Activated CD4-positive, alpha-beta T cell treated with anti-CD3 and anti-CD28 coated beads for 36 hours (primary cell): ENCODE data around the gene USP17L24. TPM values are rescaled to one million over a fixed set of nuclear protein-coding genes. Genes with fewer than 3 reads are reported as not detected.
"Not testable (repeated sequence)": the region's sequence is repeated elsewhere in the genome, so short reads cannot be mapped to it uniquely, and the experiment has no call there.

Experiments
- ATAC-seq: fragments of 200-7000 bp; cut with Tn5 transposase; one replicate; pipeline ENCODE4 v1.10.0; 2021; ENCODE audit warnings: mild to moderate bottlenecking, moderate library complexity
- CTCF ChIA-PET: fragments of 350-600 bp; sonication (Branson Sonifier 250); formaldehyde crosslinking; loops from one replicate; lab custom pipeline; 2021; ENCODE audit warnings: antibody characterized with exemption; lab: Charles Lee
- POLR2A ChIA-PET: fragments of 350-600 bp; sonication (Branson Sonifier 250); formaldehyde crosslinking; loops from one replicate; lab custom pipeline; 2021; ENCODE audit warnings: antibody characterized with exemption, inconsistent platforms; lab: Charles Lee
- DNase-seq: peaks from one replicate; pipeline ENCODE4 v3.0.0-alpha.2; 2020
- H3K27ac Mint-ChIP-seq: one replicate; pipeline ENCODE4 v1.8.0; 2021; ENCODE audit warnings: mixed read lengths
- H3K27me3 Mint-ChIP-seq: one replicate; pipeline ENCODE4 v1.8.0; 2021; ENCODE audit warnings: mixed read lengths
- H3K36me3 Mint-ChIP-seq: one replicate; pipeline ENCODE4 v1.8.0; 2021; ENCODE audit warnings: low read depth, mixed read lengths
- H3K4me1 Mint-ChIP-seq: one replicate; pipeline ENCODE4 v1.8.0; 2021; ENCODE audit warnings: mixed read lengths
- H3K4me3 Mint-ChIP-seq: one replicate; pipeline ENCODE4 v1.8.0; 2021; ENCODE audit warnings: mild to moderate bottlenecking, moderate library complexity, mixed read lengths
- H3K9me3 Mint-ChIP-seq: one replicate; pipeline ENCODE4 v1.8.0; 2021; ENCODE audit warnings: low read depth, mixed read lengths
- intact Hi-C, 2 experiments: fragments of 100-400 bp; cut with DNase I in 1 of 2; cut with micrococcal nuclease in 1 of 2; formaldehyde crosslinking; loops; one replicate each; pipeline versions ENCODE4 v1.14.2 to v1.15.1; 2022 to 2024; cut with DNase I, micrococcal nuclease
- total RNA-seq, 2 experiments: library from RNA; stranded (reverse); gene quantifications; one replicate each; pipeline ENCODE4 v1.2.3, GENCODE V29; 2021

The USP17L24 gene
- not detected for total RNA-seq

DNA sequence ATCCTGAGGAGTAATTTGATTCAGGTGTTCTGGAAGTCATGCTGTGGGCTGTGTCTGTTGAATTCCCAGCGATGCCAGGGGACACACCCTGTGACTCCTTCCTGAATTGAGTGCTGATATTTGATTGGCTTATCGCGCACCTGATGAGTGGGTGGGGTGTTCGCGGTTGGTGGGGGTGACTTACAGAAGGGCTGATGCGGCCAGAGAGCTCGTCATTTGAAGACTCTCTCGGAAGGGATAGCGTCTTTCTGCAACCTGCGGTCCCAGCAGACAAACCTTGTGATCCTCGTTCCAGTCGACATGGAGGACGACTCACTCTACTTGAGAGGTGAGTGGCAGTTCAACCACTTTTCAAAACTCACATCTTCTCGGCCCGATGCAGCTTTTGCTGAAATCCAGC, at the start of gene USP17L24:
USP17L24 (plus strand) TSS at position 301 of the 400 bp plus-strand sequence; CDS start at position 301, 0 bp downstream.
- H3K36me3 Mint-ChIP-seq, H3K4me3 Mint-ChIP-seq, H3K27me3 Mint-ChIP-seq, H3K27ac Mint-ChIP-seq, intact Hi-C loops, H3K9me3 Mint-ChIP-seq, H3K4me1 Mint-ChIP-seq, DNase-seq, ATAC-seq, POLR2A ChIA-PET, CTCF ChIA-PET: not testable (repeated sequence)

DNA sequence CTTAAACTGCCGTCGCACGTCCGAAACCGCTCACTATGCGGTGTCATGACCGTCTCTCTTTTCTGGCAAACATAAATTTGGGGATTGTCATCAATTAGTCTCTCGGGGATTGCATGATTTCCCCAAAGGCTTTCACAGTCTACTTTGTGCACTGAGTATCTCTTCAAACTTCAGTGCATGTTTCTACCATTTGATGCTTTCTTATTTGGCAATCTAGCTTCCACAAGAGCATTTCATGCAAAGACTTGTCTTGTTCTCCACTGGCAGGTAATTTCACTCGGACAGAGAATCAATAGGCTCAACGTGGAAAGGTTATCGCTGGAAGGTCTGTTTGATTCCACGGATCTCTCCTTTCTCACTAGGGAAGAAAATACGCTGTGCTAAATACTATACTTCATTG, 774 bp upstream of the USP17L24 start:
- H3K4me3 Mint-ChIP-seq, DNase-seq, ATAC-seq, H3K27me3 Mint-ChIP-seq, H3K4me1 Mint-ChIP-seq, POLR2A ChIA-PET, H3K36me3 Mint-ChIP-seq, H3K9me3 Mint-ChIP-seq, intact Hi-C loops, CTCF ChIA-PET, H3K27ac Mint-ChIP-seq: not testable (repeated sequence)

DNA sequence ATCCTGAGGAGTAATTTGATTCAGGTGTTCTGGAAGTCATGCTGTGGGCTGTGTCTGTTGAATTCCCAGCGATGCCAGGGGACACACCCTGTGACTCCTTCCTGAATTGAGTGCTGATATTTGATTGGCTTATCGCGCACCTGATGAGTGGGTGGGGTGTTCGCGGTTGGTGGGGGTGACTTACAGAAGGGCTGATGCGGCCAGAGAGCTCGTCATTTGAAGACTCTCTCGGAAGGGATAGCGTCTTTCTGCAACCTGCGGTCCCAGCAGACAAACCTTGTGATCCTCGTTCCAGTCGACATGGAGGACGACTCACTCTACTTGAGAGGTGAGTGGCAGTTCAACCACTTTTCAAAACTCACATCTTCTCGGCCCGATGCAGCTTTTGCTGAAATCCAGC, 4.6 kb downstream of the USP17L24 start, which contains the start of gene USP17L25:
USP17L25 (plus strand) TSS at position 301 of the 400 bp plus-strand sequence; CDS start at position 301, 0 bp downstream.
- H3K27me3 Mint-ChIP-seq, intact Hi-C loops, H3K4me1 Mint-ChIP-seq, H3K9me3 Mint-ChIP-seq, POLR2A ChIA-PET, H3K36me3 Mint-ChIP-seq, H3K27ac Mint-ChIP-seq, H3K4me3 Mint-ChIP-seq, CTCF ChIA-PET, DNase-seq, ATAC-seq: not testable (repeated sequence)

- H3K4me3 Mint-ChIP-seq, H3K27ac Mint-ChIP-seq, intact Hi-C loops, H3K4me1 Mint-ChIP-seq, H3K9me3 Mint-ChIP-seq, POLR2A ChIA-PET, ATAC-seq, DNase-seq, H3K27me3 Mint-ChIP-seq, H3K36me3 Mint-ChIP-seq, CTCF ChIA-PET: not testable (repeated sequence)
Measured at GRCh38 chr4:9334358-9334757, 9.4 kb downstream of the USP17L24 start, which contains the start of gene USP17L26. TSS of gene USP17L26 (plus strand) at chr4:9334658. CDS start at chr4:9334658, 0 bp downstream.

DNA sequence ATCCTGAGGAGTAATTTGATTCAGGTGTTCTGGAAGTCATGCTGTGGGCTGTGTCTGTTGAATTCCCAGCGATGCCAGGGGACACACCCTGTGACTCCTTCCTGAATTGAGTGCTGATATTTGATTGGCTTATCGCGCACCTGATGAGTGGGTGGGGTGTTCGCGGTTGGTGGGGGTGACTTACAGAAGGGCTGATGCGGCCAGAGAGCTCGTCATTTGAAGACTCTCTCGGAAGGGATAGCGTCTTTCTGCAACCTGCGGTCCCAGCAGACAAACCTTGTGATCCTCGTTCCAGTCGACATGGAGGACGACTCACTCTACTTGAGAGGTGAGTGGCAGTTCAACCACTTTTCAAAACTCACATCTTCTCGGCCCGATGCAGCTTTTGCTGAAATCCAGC, 14.1 kb downstream of the USP17L24 start, which contains the start of gene USP17L5:
USP17L5 (plus strand) TSS at position 301 of the 400 bp plus-strand sequence; CDS start at position 301, 0 bp downstream.
- DNase-seq, CTCF ChIA-PET, ATAC-seq, H3K9me3 Mint-ChIP-seq, intact Hi-C loops, POLR2A ChIA-PET, H3K4me1 Mint-ChIP-seq, H3K4me3 Mint-ChIP-seq, H3K27me3 Mint-ChIP-seq, H3K36me3 Mint-ChIP-seq, H3K27ac Mint-ChIP-seq: not testable (repeated sequence)

GRCh38 chr4:9343848-9344247, 18.9 kb downstream of the USP17L24 start, which contains the start of gene USP17L27:
TSS of gene USP17L27 (plus strand) at chr4:9344148. CDS start at chr4:9344148, 0 bp downstream.
- H3K4me3 Mint-ChIP-seq, POLR2A ChIA-PET, H3K27me3 Mint-ChIP-seq, H3K27ac Mint-ChIP-seq, intact Hi-C loops, H3K4me1 Mint-ChIP-seq, CTCF ChIA-PET, DNase-seq, H3K36me3 Mint-ChIP-seq, H3K9me3 Mint-ChIP-seq, ATAC-seq: not testable (repeated sequence)

- H3K27me3 Mint-ChIP-seq, intact Hi-C loops, CTCF ChIA-PET, DNase-seq, H3K36me3 Mint-ChIP-seq, H3K4me3 Mint-ChIP-seq, H3K9me3 Mint-ChIP-seq, H3K4me1 Mint-ChIP-seq, POLR2A ChIA-PET, ATAC-seq, H3K27ac Mint-ChIP-seq: not testable (repeated sequence)
Measured at GRCh38 chr4:9348593-9348992, 23.6 kb downstream of the USP17L24 start, which contains the start of gene USP17L28. TSS of gene USP17L28 (plus strand) at chr4:9348893. CDS start at chr4:9348893, 0 bp downstream.

- intact Hi-C loops, ATAC-seq, DNase-seq, H3K4me1 Mint-ChIP-seq, H3K27me3 Mint-ChIP-seq, CTCF ChIA-PET, H3K4me3 Mint-ChIP-seq, POLR2A ChIA-PET, H3K9me3 Mint-ChIP-seq, H3K36me3 Mint-ChIP-seq, H3K27ac Mint-ChIP-seq: not testable (repeated sequence)
Measured at GRCh38 chr4:9350866-9351265, 25.9 kb downstream of the USP17L24 start.

DNA sequence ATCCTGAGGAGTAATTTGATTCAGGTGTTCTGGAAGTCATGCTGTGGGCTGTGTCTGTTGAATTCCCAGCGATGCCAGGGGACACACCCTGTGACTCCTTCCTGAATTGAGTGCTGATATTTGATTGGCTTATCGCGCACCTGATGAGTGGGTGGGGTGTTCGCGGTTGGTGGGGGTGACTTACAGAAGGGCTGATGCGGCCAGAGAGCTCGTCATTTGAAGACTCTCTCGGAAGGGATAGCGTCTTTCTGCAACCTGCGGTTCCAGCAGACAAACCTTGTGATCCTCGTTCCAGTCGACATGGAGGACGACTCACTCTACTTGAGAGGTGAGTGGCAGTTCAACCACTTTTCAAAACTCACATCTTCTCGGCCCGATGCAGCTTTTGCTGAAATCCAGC, 28.4 kb downstream of the USP17L24 start, which contains the start of gene USP17L29:
USP17L29 (plus strand) TSS at position 301 of the 400 bp plus-strand sequence; CDS start at position 301, 0 bp downstream.
- intact Hi-C loops, H3K4me3 Mint-ChIP-seq, H3K9me3 Mint-ChIP-seq, H3K27ac Mint-ChIP-seq, H3K4me1 Mint-ChIP-seq, DNase-seq, H3K36me3 Mint-ChIP-seq, CTCF ChIA-PET, ATAC-seq, POLR2A ChIA-PET, H3K27me3 Mint-ChIP-seq: not testable (repeated sequence)

DNA sequence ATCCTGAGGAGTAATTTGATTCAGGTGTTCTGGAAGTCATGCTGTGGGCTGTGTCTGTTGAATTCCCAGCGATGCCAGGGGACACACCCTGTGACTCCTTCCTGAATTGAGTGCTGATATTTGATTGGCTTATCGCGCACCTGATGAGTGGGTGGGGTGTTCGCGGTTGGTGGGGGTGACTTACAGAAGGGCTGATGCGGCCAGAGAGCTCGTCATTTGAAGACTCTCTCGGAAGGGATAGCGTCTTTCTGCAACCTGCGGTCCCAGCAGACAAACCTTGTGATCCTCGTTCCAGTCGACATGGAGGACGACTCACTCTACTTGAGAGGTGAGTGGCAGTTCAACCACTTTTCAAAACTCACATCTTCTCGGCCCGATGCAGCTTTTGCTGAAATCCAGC, 37.9 kb downstream of the USP17L24 start, which contains the start of gene USP17L30:
USP17L30 (plus strand) TSS at position 301 of the 400 bp plus-strand sequence; CDS start at position 301, 0 bp downstream.
- H3K27ac Mint-ChIP-seq, H3K4me1 Mint-ChIP-seq, H3K36me3 Mint-ChIP-seq, intact Hi-C loops, DNase-seq, H3K27me3 Mint-ChIP-seq, ATAC-seq, POLR2A ChIA-PET, H3K4me3 Mint-ChIP-seq, CTCF ChIA-PET, H3K9me3 Mint-ChIP-seq: not testable (repeated sequence)
